DOHH2 (cell line): Measurements from ENCODE around the gene GFI1.

Experiments used
- H3F3A ChIP-seq: fragments of 200-600 bp; sonication (generic), shearing (Covaris generic); 2 replicates; pipeline ENCODE4 v1.6.0; 2016; ENCODE audit warnings: antibody characterized with exemption, mild to moderate bottlenecking; ENCODE audit not compliant: control insufficient read depth, insufficient read depth
- H3K27ac ChIP-seq: fragments of 200-600 bp; sonication (generic); 2 replicates; pipeline ENCODE4 v1.5.1; 2014; ENCODE audit warnings: low read depth, mild to moderate bottlenecking, low read length, moderate library complexity
- H3K27me3 ChIP-seq: fragments of 200-600 bp; sonication (generic); 2 replicates; pipeline ENCODE4 v1.6.1; 2014; ENCODE audit warnings: mild to moderate bottlenecking, low read length, mixed read lengths; ENCODE audit not compliant: control insufficient read depth
- H3K36me3 ChIP-seq: fragments of 200-600 bp; sonication (generic); 2 replicates; pipeline ENCODE4 v1.6.1; 2014; ENCODE audit warnings: mild to moderate bottlenecking, low read length, moderate library complexity, mixed read lengths; ENCODE audit not compliant: control insufficient read depth
- H3K4me1 ChIP-seq: fragments of 200-600 bp; sonication (generic); 2 replicates; pipeline ENCODE4 v1.6.1; 2014; ENCODE audit warnings: mild to moderate bottlenecking, low read length, mixed read lengths; ENCODE audit not compliant: control insufficient read depth
- H3K4me2 ChIP-seq: fragments of 200-600 bp; sonication (generic); 2 replicates; pipeline ENCODE4 v1.6.0; 2014; ENCODE audit warnings: mild to moderate bottlenecking, low read length, moderate library complexity
- H3K4me3 ChIP-seq: fragments of 200-600 bp; sonication (generic); 2 replicates; pipeline ENCODE4 v1.5.1; 2014; ENCODE audit warnings: mild to moderate bottlenecking, low read length, mixed read lengths
- H3K79me2 ChIP-seq: fragments of 200-600 bp; sonication (generic); 2 replicates; pipeline ENCODE4 v1.6.1; 2014; ENCODE audit warnings: mild to moderate bottlenecking, low read length, mixed read lengths; ENCODE audit not compliant: control insufficient read depth
- H3K9me2 ChIP-seq: fragments of 200-600 bp; sonication (generic); replicated peaks from 2 replicates; pipeline ENCODE4 v1.6.1; 2014; ENCODE audit warnings: mild to moderate bottlenecking, low read length, mixed read lengths; ENCODE audit not compliant: control insufficient read depth
- H3K9me3 ChIP-seq: fragments of 200-600 bp; sonication (generic); 2 replicates; pipeline ENCODE4 v1.6.1; 2014; ENCODE audit warnings: antibody characterized with exemption, low read length, mixed read lengths; ENCODE audit not compliant: control insufficient read depth, insufficient read depth
- H4K20me1 ChIP-seq: fragments of 200-600 bp; sonication (generic); 2 replicates; pipeline ENCODE4 v1.6.0; 2014; ENCODE audit warnings: low read depth, mild to moderate bottlenecking, antibody characterized with exemption, low read length, moderate library complexity; ENCODE audit not compliant: control insufficient read depth, insufficient read depth
- CTCF ChIP-seq: fragments of 200-600 bp; sonication (generic); IDR thresholded peaks from one replicate; pipeline ENCODE4 v1.5.1; 2014; ENCODE audit warnings: antibody characterized with exemption, mild to moderate bottlenecking, low read depth, low read length; ENCODE audit not compliant: poor library complexity, severe bottlenecking
- EZH2phosphoT487 ChIP-seq: fragments of 200-600 bp; sonication (generic); IDR thresholded peaks from 2 replicates; pipeline ENCODE4 v1.6.1; 2017; ENCODE audit warnings: borderline replicate concordance, mild to moderate bottlenecking, antibody characterized with exemption, low read length, moderate library complexity, mixed read lengths

Gene GFI1

GRCh38 chr1:92447033-92447681 is 39.6 kb downstream of the GFI1 start:
- no peaks in the 10 kb centered on the region for H3K79me2 ChIP-seq
- no peak overlapping the region for H3K4me2 ChIP-seq
- TF ChIP-seq EZH2phosphoT487 (no peak), CTCF (no peak)
- no peak overlapping the region for H3K27ac ChIP-seq
- H3K9me3 ChIP-seq, result no peaks in the 10 kb centered on the region
- H3K9me2 ChIP-seq, result no peaks in the 10 kb centered on the region
- H3K4me3 ChIP-seq, result no peak overlapping the region
- no peaks in the 10 kb centered on the region for H3K36me3 ChIP-seq
- H3K4me1 ChIP-seq, result no peaks in the 10 kb centered on the region
- H4K20me1 ChIP-seq, result no peaks in the 10 kb centered on the region
- 0 out of 2 replicates have a peak, but pooled peaks cover 2% of the 10 kb centered on the region for H3K27me3 ChIP-seq
- H3F3A ChIP-seq, result no peaks in the 10 kb centered on the region

GRCh38 chr1:92446546-92446945 is 40.2 kb downstream of the GFI1 start:
- TF ChIP-seq EZH2phosphoT487 (no peak), CTCF (no peak)

GRCh38 chr1:92445865-92446264 is 40.9 kb downstream of the GFI1 start:
- Histone ChIP-seq H3K36me3 (no peaks in the 10 kb centered on the region), H3K79me2 (no peaks in the 10 kb centered on the region), H3K27ac (no peak overlapping the region), H3K4me1 (no peaks in the 10 kb centered on the region), H4K20me1 (no peaks in the 10 kb centered on the region), H3K4me3 (no peak overlapping the region), H3K4me2 (no peak overlapping the region), H3F3A (no peaks in the 10 kb centered on the region), H3K9me2 (no peaks in the 10 kb centered on the region), H3K27me3 (0 out of 2 replicates have a peak, but pooled peaks cover 2% of the 10 kb centered on the region), H3K9me3 (no peaks in the 10 kb centered on the region)
- TF ChIP-seq EZH2phosphoT487, result no peak
- TF ChIP-seq CTCF, result no peak

More at GRCh38 chr1:92446546-92446945, 40.2 kb downstream of the GFI1 start:
- Histone ChIP-seq H3K9me2 (no peaks in the 10 kb centered on the region), H3K36me3 (no peaks in the 10 kb centered on the region), H3K9me3 (no peaks in the 10 kb centered on the region), H3K4me1 (no peaks in the 10 kb centered on the region), H3K4me3 (no peak overlapping the region), H3K4me2 (no peak overlapping the region), H3K27me3 (0 out of 2 replicates have a peak, but pooled peaks cover 2% of the 10 kb centered on the region), H4K20me1 (no peaks in the 10 kb centered on the region), H3K79me2 (no peaks in the 10 kb centered on the region), H3K27ac (no peak overlapping the region), H3F3A (no peaks in the 10 kb centered on the region)
